ENCODE measurements around the gene SYPL2. TPM values are rescaled to one million over a fixed set of nuclear protein-coding genes. Genes with fewer than 3 reads are reported as not detected.

Gene SYPL2
- total RNA-seq, 1 experiment from 2014 or later = 2.5 TPM

DNA sequence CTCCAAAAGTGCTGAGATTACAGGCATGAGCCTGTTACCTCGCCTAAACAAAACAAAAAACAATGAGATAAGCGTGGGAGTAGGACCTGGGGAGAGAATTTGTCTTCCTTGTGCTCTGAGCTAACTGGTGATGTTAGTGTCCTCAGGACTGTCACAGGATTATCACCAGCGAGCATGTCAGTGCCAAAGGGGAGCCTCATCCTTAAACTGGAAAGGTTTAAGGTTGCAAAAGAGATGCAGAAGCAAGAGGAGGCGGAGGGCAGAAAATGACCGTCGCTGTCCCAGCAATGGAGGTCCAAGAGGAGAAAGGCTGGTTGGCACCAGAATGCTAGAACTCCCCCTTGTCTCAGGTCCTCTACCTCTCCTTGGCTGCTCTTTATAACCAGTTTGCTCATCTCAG lies 3.9 kb downstream of the SYPL2 start:
- H2BK15ac ChIP-seq (ENCODE audit: low read depth, low read length) = no peak overlapping the region
- no peak overlapping the region for H2AK5ac ChIP-seq (ENCODE audit: insufficient read length, low read length)
- H3K14ac ChIP-seq (ENCODE audit: insufficient read depth, low read length) = no peak overlapping the region
- H3K9ac ChIP-seq (ENCODE audit: extremely low read depth, insufficient read length, low read length) = no peak overlapping the region
- no peak overlapping the region for H2BK12ac ChIP-seq (ENCODE audit: insufficient read length, low read depth, low read length)
- no peak overlapping the region for H2BK5ac ChIP-seq (ENCODE audit: insufficient read length, low read length)
- no peak overlapping the region for H3K23ac ChIP-seq (ENCODE audit: insufficient read length, low read depth, low read length)
- TF ChIP-seq, protein P1, sequence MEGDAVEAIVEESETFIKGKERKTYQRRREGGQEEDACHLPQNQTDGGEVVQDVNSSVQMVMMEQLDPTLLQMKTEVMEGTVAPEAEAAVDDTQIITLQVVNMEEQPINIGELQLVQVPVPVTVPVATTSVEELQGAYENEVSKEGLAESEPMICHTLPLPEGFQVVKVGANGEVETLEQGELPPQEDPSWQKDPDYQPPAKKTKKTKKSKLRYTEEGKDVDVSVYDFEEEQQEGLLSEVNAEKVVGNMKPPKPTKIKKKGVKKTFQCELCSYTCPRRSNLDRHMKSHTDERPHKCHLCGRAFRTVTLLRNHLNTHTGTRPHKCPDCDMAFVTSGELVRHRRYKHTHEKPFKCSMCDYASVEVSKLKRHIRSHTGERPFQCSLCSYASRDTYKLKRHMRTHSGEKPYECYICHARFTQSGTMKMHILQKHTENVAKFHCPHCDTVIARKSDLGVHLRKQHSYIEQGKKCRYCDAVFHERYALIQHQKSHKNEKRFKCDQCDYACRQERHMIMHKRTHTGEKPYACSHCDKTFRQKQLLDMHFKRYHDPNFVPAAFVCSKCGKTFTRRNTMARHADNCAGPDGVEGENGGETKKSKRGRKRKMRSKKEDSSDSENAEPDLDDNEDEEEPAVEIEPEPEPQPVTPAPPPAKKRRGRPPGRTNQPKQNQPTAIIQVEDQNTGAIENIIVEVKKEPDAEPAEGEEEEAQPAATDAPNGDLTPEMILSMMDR (conservative IDR thresholded peaks at IDR 0.05) = no peak
- no peaks in the 10 kb centered on the region for H3K79me2 ChIP-seq (ENCODE audit: insufficient read depth, low read length)
- no peak overlapping the region for H3T11ph ChIP-seq (ENCODE audit: low read length)
- no peak overlapping the region for H2BK120ac ChIP-seq (ENCODE audit: low read depth, low read length, poor library complexity, severe bottlenecking)
- H2AFZ ChIP-seq (ENCODE audit: low read length) = no peak overlapping the region
- H3K9me3 ChIP-seq (ENCODE audit: control insufficient read depth, low read depth, low read length) = no peaks in the 10 kb centered on the region
- H4K91ac ChIP-seq (ENCODE audit: insufficient read length, low read depth, low read length) = no peak overlapping the region
- H4K5ac ChIP-seq (ENCODE audit: insufficient read length, low read depth, low read length) = no peak overlapping the region
- no peak overlapping the region for H3K56ac ChIP-seq (ENCODE audit: insufficient read length, low read depth, low read length)
- no peaks in the 10 kb centered on the region for H3K36me3 Mint-ChIP-seq (ENCODE audit: insufficient read depth in 1 of 3, low read depth in 3 of 3)
- peaks cover 15% of the 10 kb centered on the region for H3K23me2 ChIP-seq (ENCODE audit: insufficient read length, low read depth, low read length, poor library complexity, severe bottlenecking)
- H3K27me3 ChIP-seq (ENCODE audit: insufficient read depth, low read length) = peaks cover 10% of the 10 kb centered on the region; the same call in 1 of the 2 replicates
- peaks cover 72% of the 10 kb centered on the region for H3K27me3 Mint-ChIP-seq (ENCODE audit: low read depth)
- no peak overlapping the region for H2BK20ac ChIP-seq (ENCODE audit: low read depth, low read length, poor library complexity, severe bottlenecking)
- WGBS (ENCODE audit: extremely low coverage, insufficient read length, low lambda C conversion rate) = no CpG with 5 or more reads among the region's 6 CpGs
- no peaks in the 10 kb centered on the region; the same call in 1 of the 2 replicates for H3K4me1 ChIP-seq (ENCODE audit: insufficient read depth, low read length)
- no peak overlapping the region for H3K4me2 ChIP-seq (ENCODE audit: insufficient read depth, insufficient read length, low read length)
- H3K27ac ChIP-seq (ENCODE audit: insufficient read length, low read depth, low read length) = no peak overlapping the region
- no peak overlapping the region for H3K4me3 Mint-ChIP-seq
- no peaks in the 10 kb centered on the region for H3K79me1 ChIP-seq (ENCODE audit: insufficient read depth, low read depth, low read length, poor library complexity, severe bottlenecking)
- no peak overlapping the region for H3K4ac ChIP-seq (ENCODE audit: low read depth, low read length)
- no peak for DNase-seq
- peaks cover 21 to 22% of the 10 kb centered on the region in 2 experiments for H3K4me1 Mint-ChIP-seq
- H4K8ac ChIP-seq (replicated peaks; ENCODE audit: insufficient read length, low read depth, low read length) = no peak overlapping the region
- H3K18ac ChIP-seq (ENCODE audit: insufficient read length, low read depth, low read length) = no peak overlapping the region
- no peaks in the 10 kb centered on the region for H4K20me1 ChIP-seq (ENCODE audit: control insufficient read depth, insufficient read depth, insufficient read length)
- no peak overlapping the region for H3K27ac Mint-ChIP-seq
- H3K9me3 Mint-ChIP-seq = peaks cover 0 to 3% of the 10 kb centered on the region in 2 experiments; a peak in 1 of 5 replicates
